ENCODE measurements around the gene TMX4. TPM values are rescaled to one million over a fixed set of nuclear protein-coding genes. Genes with fewer than 3 reads are reported as not detected.

Gene TMX4
- total and polyA plus RNA-seq, 2 donors (not counting 3 experiments of a cell fraction or from before 2014, with no cell fraction given) = 6.5 to 30.3 TPM

GRCh38 chr20:8049310-8049709 is 29.7 kb upstream of the TMX4 start:
- H3K27me3 ChIP-seq (ENCODE audit: control insufficient read depth in 2 of 2, insufficient read depth in 2 of 2, low read length in 2 of 2) = no peaks in the 10 kb centered on the region
- no peak overlapping the region for H3K27ac ChIP-seq (ENCODE audit: insufficient read depth, low read depth, low read length)
- H3K9me3 ChIP-seq (replicated peaks; ENCODE audit: control insufficient read depth, insufficient read depth, low read length) = no peaks in the 10 kb centered on the region
- intact Hi-C loops (cut with micrococcal nuclease) (loop anchor here (2.0 to 5.0 kb wide), 2 partner anchors 258 to 341 kb away; no protein-coding TSS in a partner anchor), dilution Hi-C loops (cut with MboI; ENCODE audit: extremely low pct_ligation_motif_present, low sequenced_read_pairs) (no loop called here)
- ChIA-PET POLR2A (no interaction called here), CTCF (interaction anchor here (0.8 to 9.6 kb wide), 10 partner anchors 9 to 673 kb away, joined by 3 to 288 read pairs (median 4); partner anchors contain the start of gene PLCB1)
- H3K4me1 ChIP-seq (ENCODE audit: control insufficient read depth, extremely low read depth, insufficient read depth, low read length) = peaks cover 43% of the 10 kb centered on the region
- TF ChIP-seq JUN (IDR thresholded peaks at IDR 0.05; ENCODE audit: borderline replicate concordance, insufficient read depth, insufficient read length, low read depth) (no peak), GATA2 (IDR thresholded peaks at IDR 0.05; ENCODE audit: insufficient read depth, insufficient read length, low read depth, low read length) (no peak), CTCF (IDR thresholded peaks at IDR 0.05; ENCODE audit: extremely low read depth in 1 of 2, insufficient read depth in 1 of 2, low read depth in 1 of 2, low read length in 2 of 2) (no peak), MAX (IDR thresholded peaks at IDR 0.05; ENCODE audit: insufficient read depth, insufficient read length) (no peak)
- H3K79me2 ChIP-seq (ENCODE audit: control insufficient read depth, insufficient read depth, low read length) = no peaks in the 10 kb centered on the region
- no peaks in the 10 kb centered on the region for H3K36me3 ChIP-seq (ENCODE audit: control insufficient read depth in 2 of 2, extremely low read depth in 1 of 2, insufficient read depth in 2 of 2, low read length in 2 of 2)
- no peak overlapping the region for H2AFZ ChIP-seq (ENCODE audit: low read depth, low read length)
- no peaks in the 10 kb centered on the region for H4K20me1 ChIP-seq (replicated peaks; ENCODE audit: control insufficient read depth, extremely low read depth, insufficient read depth, low read length)
- FAIRE-seq = no peak
- no peak overlapping the region for H3K4me3 ChIP-seq (replicated peaks in 1 of 3; ENCODE audit: insufficient read depth in 1 of 3, low read depth in 1 of 3, low read length in 3 of 3)
- H3K9ac ChIP-seq (replicated peaks; ENCODE audit: extremely low read depth, insufficient read depth, low read length) = no peak overlapping the region
- no TSS peak for BruUV-seq (replicated peaks)
- no peak for DNase-seq (ENCODE audit: low read depth, low spot score)
- H3K4me2 ChIP-seq (ENCODE audit: insufficient read depth, low read length) = peak overlapping the region; percentile 33
- no peaks in the 10 kb centered on the region for H3K9me1 ChIP-seq (replicated peaks; ENCODE audit: control insufficient read depth, extremely low read depth, insufficient read depth, low read length)

- intact Hi-C loops (cut with micrococcal nuclease) = loop anchor here (5.0 kb wide), 1 partner anchor 261 kb away; no protein-coding TSS in a partner anchor
- no peaks in the 10 kb centered on the region for H3K36me3 ChIP-seq (ENCODE audit: control insufficient read depth in 2 of 2, extremely low read depth in 1 of 2, insufficient read depth in 2 of 2, low read length in 2 of 2)
- CTCF ChIA-PET = interaction anchor here (0.6 to 9.6 kb wide), 14 partner anchors 9 to 676 kb away, joined by 3 to 288 read pairs (median 4); partner anchors contain the start of gene PLCB1
- no peak overlapping the region for H3K27ac ChIP-seq (ENCODE audit: insufficient read depth, low read depth, low read length)
- H3K27me3 ChIP-seq (ENCODE audit: control insufficient read depth in 2 of 2, insufficient read depth in 2 of 2, low read length in 2 of 2) = no peaks in the 10 kb centered on the region
- no peak for DNase-seq (ENCODE audit: low read depth, low spot score)
- no peaks in the 10 kb centered on the region for H3K9me3 ChIP-seq (replicated peaks; ENCODE audit: control insufficient read depth, insufficient read depth, low read length)
- H3K4me1 ChIP-seq (ENCODE audit: control insufficient read depth, extremely low read depth, insufficient read depth, low read length) = peaks cover 45% of the 10 kb centered on the region
- TF ChIP-seq POLR2A (IDR thresholded peaks at IDR 0.05; ENCODE audit: low read depth, low read length) (no peak), CTCF (IDR thresholded peaks at IDR 0.05; ENCODE audit: extremely low read depth in 1 of 2, insufficient read depth in 1 of 2, low read depth in 1 of 2, low read length in 2 of 2) (no peak), GATA2 (IDR thresholded peaks at IDR 0.05; ENCODE audit: insufficient read depth, insufficient read length, low read depth, low read length) (no peak)
- dilution Hi-C loops (cut with MboI; ENCODE audit: extremely low pct_ligation_motif_present, low sequenced_read_pairs) = no loop called here
- H2AFZ ChIP-seq (ENCODE audit: low read depth, low read length) = no peak overlapping the region
- POLR2A ChIA-PET = no interaction called here
- H3K4me3 ChIP-seq (replicated peaks in 1 of 3; ENCODE audit: insufficient read depth in 1 of 3, low read depth in 1 of 3, low read length in 3 of 3) = no peak overlapping the region
- H3K9me1 ChIP-seq (replicated peaks; ENCODE audit: control insufficient read depth, extremely low read depth, insufficient read depth, low read length) = no peaks in the 10 kb centered on the region
- no TSS peak for BruUV-seq (replicated peaks)
- FAIRE-seq = no peak
- no peak overlapping the region for H3K9ac ChIP-seq (replicated peaks; ENCODE audit: extremely low read depth, insufficient read depth, low read length)
- no peaks in the 10 kb centered on the region for H3K79me2 ChIP-seq (ENCODE audit: control insufficient read depth, insufficient read depth, low read length)
- no peaks in the 10 kb centered on the region for H4K20me1 ChIP-seq (replicated peaks; ENCODE audit: control insufficient read depth, extremely low read depth, insufficient read depth, low read length)
- H3K4me2 ChIP-seq (ENCODE audit: insufficient read depth, low read length) = no peak overlapping the region
Observed at GRCh38 chr20:8045946-8046345, 26.4 kb upstream of the TMX4 start.

All from endothelial cell of umbilical vein (primary cell).